ENCODE data around the gene ROBO4.

DNA sequence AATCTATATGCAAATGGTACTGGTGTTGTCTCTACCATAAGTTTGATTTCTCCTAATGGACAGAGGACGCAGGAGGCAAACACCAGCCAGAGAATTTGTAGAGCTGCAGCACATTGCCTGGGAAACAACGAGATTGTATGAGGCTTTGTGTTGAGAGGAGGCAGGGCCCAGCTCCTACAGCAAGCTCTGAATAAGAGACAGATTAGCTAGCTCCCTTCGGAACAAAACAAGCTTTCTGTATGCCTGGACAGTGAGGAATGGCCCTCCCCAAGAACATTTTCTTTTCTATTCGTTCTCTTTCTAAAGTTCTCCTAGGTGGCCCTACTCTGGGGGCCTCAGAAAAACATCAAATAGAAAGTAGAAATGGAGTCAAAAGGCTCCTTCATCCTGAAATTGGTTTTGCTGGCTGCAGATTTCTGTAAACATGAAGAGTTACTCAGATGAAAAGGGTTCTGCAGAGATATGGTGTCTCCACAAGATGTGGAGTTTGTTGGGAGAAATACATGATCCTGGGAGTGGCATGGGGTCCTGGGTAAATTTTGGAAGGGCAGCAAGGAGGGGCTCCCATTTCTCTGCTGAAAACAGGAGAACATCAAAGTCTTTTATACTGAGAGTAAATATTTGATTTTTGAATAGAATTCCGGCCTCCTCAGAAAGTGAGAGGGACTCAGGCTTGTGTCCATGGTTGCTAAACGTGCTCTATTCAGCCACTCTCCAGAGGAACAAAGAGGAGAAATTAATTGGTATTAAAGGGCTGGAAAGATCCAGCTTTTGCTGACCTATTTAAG lies 45.0 kb upstream of the ROBO4 start:
- TF ChIP-seq, protein P1, sequence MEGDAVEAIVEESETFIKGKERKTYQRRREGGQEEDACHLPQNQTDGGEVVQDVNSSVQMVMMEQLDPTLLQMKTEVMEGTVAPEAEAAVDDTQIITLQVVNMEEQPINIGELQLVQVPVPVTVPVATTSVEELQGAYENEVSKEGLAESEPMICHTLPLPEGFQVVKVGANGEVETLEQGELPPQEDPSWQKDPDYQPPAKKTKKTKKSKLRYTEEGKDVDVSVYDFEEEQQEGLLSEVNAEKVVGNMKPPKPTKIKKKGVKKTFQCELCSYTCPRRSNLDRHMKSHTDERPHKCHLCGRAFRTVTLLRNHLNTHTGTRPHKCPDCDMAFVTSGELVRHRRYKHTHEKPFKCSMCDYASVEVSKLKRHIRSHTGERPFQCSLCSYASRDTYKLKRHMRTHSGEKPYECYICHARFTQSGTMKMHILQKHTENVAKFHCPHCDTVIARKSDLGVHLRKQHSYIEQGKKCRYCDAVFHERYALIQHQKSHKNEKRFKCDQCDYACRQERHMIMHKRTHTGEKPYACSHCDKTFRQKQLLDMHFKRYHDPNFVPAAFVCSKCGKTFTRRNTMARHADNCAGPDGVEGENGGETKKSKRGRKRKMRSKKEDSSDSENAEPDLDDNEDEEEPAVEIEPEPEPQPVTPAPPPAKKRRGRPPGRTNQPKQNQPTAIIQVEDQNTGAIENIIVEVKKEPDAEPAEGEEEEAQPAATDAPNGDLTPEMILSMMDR (IDR thresholded peaks at IDR 0.05; ENCODE audit: low read depth, low read length), result no peak
- no peak for TF ChIP-seq EZH2phosphoT487 (IDR thresholded peaks at IDR 0.05; ENCODE audit: low read depth)
